GM12878 (cell line): ENCODE results near the gene GSG1L2. TPM values are rescaled to one million over a fixed set of nuclear protein-coding genes. Genes with fewer than 3 reads are reported as not detected.

Source experiments
- ATAC-seq: fragments of 200-7000 bp; cut with Tn5 transposase; 3 replicates; pipeline ENCODE4 v1.9.1; 2020; ENCODE audit warnings: mild to moderate bottlenecking, moderate library complexity
- BruUV-seq: library from RNA; stranded (reverse); fragments of 400-500 nt; replicated peaks from 2 replicates; lab custom pipeline; 2021; lab: Mats Ljungman, UMichigan
- CTCF ChIA-PET: fragments of 300-600 bp; sonication (Branson Sonifier 250); formaldehyde crosslinking; extraction: SDS; loops from one replicate; lab custom pipeline; 2021; ENCODE audit warnings: inconsistent platforms; lab: Yijun Ruan, JAX
- POLR2A ChIA-PET: fragments of 350-600 bp; formaldehyde crosslinking; extraction: SDS; loops from one replicate; lab custom pipeline; 2021; ENCODE audit warnings: inconsistent platforms; lab: Charles Lee
- RAD21 ChIA-PET: fragments of 300-600 bp; sonication (Branson Sonifier 250); formaldehyde crosslinking; loops from one replicate; lab custom pipeline; 2023; ENCODE audit warnings: antibody characterized with exemption; ENCODE audit not compliant: unreplicated experiment; lab: Charles Lee
- SMC1A ChIA-PET: fragments of 300-600 bp; sonication (Branson Sonifier 250); formaldehyde crosslinking; loops from one replicate; lab custom pipeline; 2023; ENCODE audit not compliant: unreplicated experiment, uncharacterized antibody; lab: Charles Lee
- DNase-seq: peaks from one replicate; pipeline ENCODE4 v3.0.0-alpha.2; 2011; ENCODE audit warnings: low read depth, low spot score
- FAIRE-seq: peaks from 3 replicates; lab custom pipeline; 2011; peaks lifted over from hg19 to GRCh38; lab: Jason Lieb, UNC
- H2AFZ ChIP-seq: 2 replicates; pipeline ENCODE4 v1.6.0; 2011; ENCODE audit warnings: low read depth, low read length, control low read depth; ENCODE audit not compliant: control insufficient read depth
- H3K27ac ChIP-seq: 2 replicates; pipeline ENCODE4 v1.5.1; 2011; ENCODE audit warnings: control low read depth; ENCODE audit not compliant: control insufficient read depth, insufficient read depth
- H3K27me3 ChIP-seq, 2 experiments: replicated peaks in 1 of 2; 2 replicates each; pipeline versions ENCODE4 v1.6.0 to v1.6.1; 2011; ENCODE audit warnings: low read length in 1 of 2; ENCODE audit not compliant: control insufficient read depth in 2 of 2, insufficient read depth in 2 of 2
- H3K36me3 ChIP-seq, 2 experiments: 2 replicates each; pipeline ENCODE4 v1.5.1; 2011; ENCODE audit warnings: low read length in 1 of 2; ENCODE audit not compliant: control insufficient read depth in 2 of 2, insufficient read depth in 2 of 2
- H3K4me1 ChIP-seq: 2 replicates; pipeline ENCODE4 v1.6.1; 2011; ENCODE audit warnings: mild to moderate bottlenecking, low read length, moderate library complexity, mixed read lengths; ENCODE audit not compliant: control insufficient read depth, insufficient read depth
- H3K4me2 ChIP-seq: 2 replicates; pipeline ENCODE4 v1.6.0; 2011; ENCODE audit warnings: control low read depth; ENCODE audit not compliant: control insufficient read depth, insufficient read depth
- H3K4me3 ChIP-seq: fragments of 200-600 bp; sonication (generic); 2 replicates; pipeline ENCODE4 v1.5.1; 2016
- H3K79me2 ChIP-seq: 2 replicates; pipeline ENCODE4 v1.6.0; 2011; ENCODE audit warnings: low read length; ENCODE audit not compliant: control insufficient read depth, insufficient read depth
- H3K9ac ChIP-seq: 2 replicates; pipeline ENCODE4 v1.8.0; 2011; ENCODE audit warnings: low read length, control low read depth, mixed read lengths; ENCODE audit not compliant: control insufficient read depth, insufficient read depth
- H3K9me3 ChIP-seq: replicated peaks from 3 replicates; pipeline ENCODE4 v1.5.1; 2011; ENCODE audit warnings: mild to moderate bottlenecking, low read length; ENCODE audit not compliant: control insufficient read depth, insufficient read depth
- H4K20me1 ChIP-seq: 2 replicates; pipeline ENCODE4 v1.6.0; 2011; ENCODE audit not compliant: control insufficient read depth, insufficient read depth
- ATF7 ChIP-seq: fragments of 450-650 bp; IDR thresholded peaks from 2 replicates; pipeline ENCODE4 v1.6.1; 2016; ENCODE audit warnings: low read depth, mild to moderate bottlenecking
- BRCA1 ChIP-seq: IDR thresholded peaks from 2 replicates; pipeline ENCODE4 v1.6.1; 2011; ENCODE audit warnings: low read depth, low read length, improper control_type of control experiment
- HDAC6 ChIP-seq: fragments of 200-600 bp; sonication (generic); IDR thresholded peaks from one replicate; pipeline ENCODE4 v1.8.0; 2017; ENCODE audit warnings: antibody characterized with exemption; ENCODE audit not compliant: unreplicated experiment
- IKZF1 ChIP-seq: fragments of 450-650 bp; conservative IDR thresholded peaks from 2 replicates; pipeline ENCODE4 v1.6.1; 2017; ENCODE audit warnings: antibody characterized with exemption, mild to moderate bottlenecking
- NBN ChIP-seq: fragments of 450-650 bp; IDR thresholded peaks from 2 replicates; pipeline ENCODE4 v1.6.1; 2016
- POLR2A ChIP-seq: IDR thresholded peaks from 2 replicates; pipeline ENCODE4 v1.6.1; 2011; ENCODE audit warnings: low read depth, mild to moderate bottlenecking, low read length
- SMAD5 ChIP-seq: IDR thresholded peaks from 2 replicates; pipeline ENCODE4 v1.6.1; 2016; ENCODE audit warnings: antibody characterized with exemption, low read depth
- SPI1 ChIP-seq: IDR thresholded peaks from 2 replicates; pipeline ENCODE4 v1.6.1; 2011; ENCODE audit warnings: low read depth, mild to moderate bottlenecking, low read length, moderate library complexity, borderline replicate concordance; ENCODE audit not compliant: insufficient read depth
- STAT3 ChIP-seq: IDR thresholded peaks from 2 replicates; pipeline ENCODE4 v1.6.1; 2011; ENCODE audit warnings: low read depth, low read length, improper control_type of control experiment
- TARDBP ChIP-seq: IDR thresholded peaks from 2 replicates; pipeline ENCODE4 v1.6.1; 2016; ENCODE audit warnings: borderline replicate concordance
- ZNF384 ChIP-seq: IDR thresholded peaks from 2 replicates; pipeline ENCODE4 v1.6.1; 2012; ENCODE audit warnings: low read depth, mild to moderate bottlenecking, low read length, improper control_type of control experiment, borderline replicate concordance
- ZNF622 ChIP-seq: fragments of 450-650 bp; IDR thresholded peaks from 2 replicates; pipeline ENCODE4 v1.6.1; 2017; ENCODE audit warnings: mild to moderate bottlenecking, inconsistent platforms
- WGBS: methylation state at CpG from one replicate; pipeline ENCODE4 v1.1.6; 2016; ENCODE audit warnings: low lambda C conversion rate; ENCODE audit not compliant: insufficient replicate concordance, insufficient coverage; ENCODE audit errors: missing lambda C conversion rate; 5-methylcytosine and 5-hydroxymethylcytosine counted together
- in situ Hi-C: fragments of 300-500 bp; cut with MboI; formaldehyde crosslinking; loops from 9 replicates; pipeline ENCODE4 v1.14.3; 2018; ENCODE audit warnings: mixed read lengths
- intact Hi-C: fragments of 100-400 bp; cut with micrococcal nuclease; formaldehyde crosslinking; loops from one replicate; pipeline ENCODE4 v1.14.2; 2022; ENCODE audit not compliant: unreplicated experiment
- polyA plus RNA-seq, 11 experiments: library from polyadenylated mRNA; depleted of rRNA in 4 of 11; unstranded in 6 of 11; stranded (reverse) in 5 of 11; fragments of >200 nt; fragmentation: Nextera tagmentation in 4 of 11; fragmentation: Illumina TruSeq in 1 of 11; extraction: Ambion mirVana in 4 of 11; extraction: Trizol in 1 of 11; gene quantifications; 1 replicate in 1 of 11; 2 replicates in 10 of 11; pipeline versions ENCODE4 v1.2.1 to v1.2.3, GENCODE V29; 2011 to 2016; ENCODE audit warnings: inconsistent platforms in 2 of 11, missing spikeins in 2 of 11, low read depth in 1 of 11
- total RNA-seq, 4 experiments: library from RNA; depleted of rRNA in 3 of 4; stranded (reverse); fragments of >200 nt in 3 of 4; fragmentation: Illumina TruSeq in 1 of 4; extraction: Trizol in 1 of 4; gene quantifications; 2 replicates each; pipeline versions ENCODE4 v1.2.1 to v1.2.3, GENCODE V29; 2013 to 2021
- TF ChIP-seq, protein P1 (sequence below): fragments of 450-650 bp; IDR thresholded peaks from 2 replicates; pipeline ENCODE4 v1.6.1; 2016; ENCODE audit warnings: mild to moderate bottlenecking
- TF ChIP-seq, protein P2 (sequence below), 3 experiments: IDR thresholded peaks in 2 of 3; conservative IDR thresholded peaks in 1 of 3; 2 replicates each; pipeline ENCODE4 v1.5.1; 2011; ENCODE audit warnings: low read depth in 3 of 3, low read length in 3 of 3, mild to moderate bottlenecking in 3 of 3, control low read depth in 2 of 3, moderate library complexity in 2 of 3, inconsistent platforms in 1 of 3, mixed read lengths in 1 of 3; ENCODE audit not compliant: control insufficient read depth in 2 of 3, insufficient read depth in 1 of 3; ENCODE audit errors: extremely low read depth in 1 of 3

The GSG1L2 gene
- total and polyA plus RNA-seq, 10 of the 15 experiments (the other 5 are each of a cell fraction or from before 2014, with no cell fraction given) = not detected

DNA sequence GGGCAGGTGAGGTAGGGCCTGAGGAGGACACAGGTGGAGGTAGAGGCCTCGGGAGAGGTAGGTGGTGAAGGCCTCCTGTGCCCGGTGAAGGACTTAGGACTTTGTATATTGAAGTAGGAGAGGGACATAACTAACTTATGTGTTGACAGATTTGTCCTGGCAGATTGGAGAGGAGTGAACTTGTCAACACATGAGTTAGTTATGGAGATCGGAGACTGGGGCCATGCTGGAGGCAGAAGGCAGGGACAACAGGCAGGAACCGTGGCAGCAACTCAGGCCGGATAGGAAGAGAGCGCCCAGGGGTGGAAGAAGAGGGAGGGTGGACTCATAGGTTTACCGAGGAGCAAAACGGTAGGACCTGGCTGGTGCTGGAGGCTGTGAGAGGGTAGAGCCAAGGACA lies 22.3 kb upstream of the GSG1L2 start:
- Histone ChIP-seq H3K4me3 (no peak overlapping the region), H4K20me1 (no peaks in the 10 kb centered on the region), H3K36me3 (no peaks in the 10 kb centered on the region), H3K9me3 (no peaks in the 10 kb centered on the region), H3K27me3 (no peaks in the 10 kb centered on the region), H3K4me2 (no peak overlapping the region), H3K27ac (no peak overlapping the region), H3K4me1 (no peaks in the 10 kb centered on the region), H2AFZ (no peak overlapping the region), H3K79me2 (no peaks in the 10 kb centered on the region), H3K9ac (no peak overlapping the region)
- no TSS peak for BruUV-seq
- ChIA-PET CTCF (no interaction called here), SMC1A (no interaction called here), RAD21 (no interaction called here), POLR2A (no interaction called here)
- intact Hi-C loops (no loop called here), in situ Hi-C loops (no loop called here)
- TF ChIP-seq NBN (no peak), TARDBP (no peak), ZNF384 (no peak), SMAD5 (no peak), ZNF622 (no peak), SPI1 (no peak), ATF7 (no peak), IKZF1 (no peak), POLR2A (no peak), STAT3 (no peak), HDAC6 (no peak), BRCA1 (no peak)
- TF ChIP-seq, protein P1, sequence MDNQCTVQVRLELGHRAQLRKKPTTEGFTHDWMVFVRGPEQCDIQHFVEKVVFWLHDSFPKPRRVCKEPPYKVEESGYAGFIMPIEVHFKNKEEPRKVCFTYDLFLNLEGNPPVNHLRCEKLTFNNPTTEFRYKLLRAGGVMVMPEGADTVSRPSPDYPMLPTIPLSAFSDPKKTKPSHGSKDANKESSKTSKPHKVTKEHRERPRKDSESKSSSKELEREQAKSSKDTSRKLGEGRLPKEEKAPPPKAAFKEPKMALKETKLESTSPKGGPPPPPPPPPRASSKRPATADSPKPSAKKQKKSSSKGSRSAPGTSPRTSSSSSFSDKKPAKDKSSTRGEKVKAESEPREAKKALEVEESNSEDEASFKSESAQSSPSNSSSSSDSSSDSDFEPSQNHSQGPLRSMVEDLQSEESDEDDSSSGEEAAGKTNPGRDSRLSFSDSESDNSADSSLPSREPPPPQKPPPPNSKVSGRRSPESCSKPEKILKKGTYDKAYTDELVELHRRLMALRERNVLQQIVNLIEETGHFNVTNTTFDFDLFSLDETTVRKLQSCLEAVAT = no peak
- TF ChIP-seq, protein P2, sequence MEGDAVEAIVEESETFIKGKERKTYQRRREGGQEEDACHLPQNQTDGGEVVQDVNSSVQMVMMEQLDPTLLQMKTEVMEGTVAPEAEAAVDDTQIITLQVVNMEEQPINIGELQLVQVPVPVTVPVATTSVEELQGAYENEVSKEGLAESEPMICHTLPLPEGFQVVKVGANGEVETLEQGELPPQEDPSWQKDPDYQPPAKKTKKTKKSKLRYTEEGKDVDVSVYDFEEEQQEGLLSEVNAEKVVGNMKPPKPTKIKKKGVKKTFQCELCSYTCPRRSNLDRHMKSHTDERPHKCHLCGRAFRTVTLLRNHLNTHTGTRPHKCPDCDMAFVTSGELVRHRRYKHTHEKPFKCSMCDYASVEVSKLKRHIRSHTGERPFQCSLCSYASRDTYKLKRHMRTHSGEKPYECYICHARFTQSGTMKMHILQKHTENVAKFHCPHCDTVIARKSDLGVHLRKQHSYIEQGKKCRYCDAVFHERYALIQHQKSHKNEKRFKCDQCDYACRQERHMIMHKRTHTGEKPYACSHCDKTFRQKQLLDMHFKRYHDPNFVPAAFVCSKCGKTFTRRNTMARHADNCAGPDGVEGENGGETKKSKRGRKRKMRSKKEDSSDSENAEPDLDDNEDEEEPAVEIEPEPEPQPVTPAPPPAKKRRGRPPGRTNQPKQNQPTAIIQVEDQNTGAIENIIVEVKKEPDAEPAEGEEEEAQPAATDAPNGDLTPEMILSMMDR (IDR thresholded peaks at IDR 0.05 in 2 of 3, conservative IDR thresholded peaks at IDR 0.05 in 1 of 3; ENCODE audit: control insufficient read depth in 2 of 3, extremely low read depth in 1 of 3, insufficient read depth in 1 of 3, low read depth in 3 of 3, low read length in 3 of 3) = no peak
- FAIRE-seq (no peak), ATAC-seq (no peak), DNase-seq (no peak)
- 28% methylated on average over 7 of the region's 8 CpGs for WGBS
